OCI-LY1 (cell line): Measurements from ENCODE around the gene EEF1G.

ENCODE experiments used
- CTCF ChIP-seq: fragments of 200-600 bp; sonication (generic), shearing (Covaris generic); IDR thresholded peaks from 2 replicates; pipeline ENCODE4 v1.5.1; 2017; ENCODE audit warnings: mild to moderate bottlenecking, antibody characterized with exemption, low read length, moderate library complexity, mixed read lengths
- EZH2 ChIP-seq: fragments of 200-600 bp; sonication (generic), shearing (Covaris generic); IDR thresholded peaks from 2 replicates; pipeline ENCODE4 v1.8.0; 2017; ENCODE audit warnings: borderline replicate concordance, mixed run types, mild to moderate bottlenecking, antibody characterized with exemption, low read length, moderate library complexity, mixed read lengths

- TF ChIP-seq CTCF (no peak), EZH2 (no peak)
Observed at GRCh38 chr11:62599069-62599696, 25.5 kb upstream of the EEF1G start.
